Urinary bladder (tissue), 4 donors: ENCODE measurements around the gene DPP10. TPM values are rescaled to one million over a fixed set of nuclear protein-coding genes. Genes with fewer than 3 reads are reported as not detected.

ENCODE experiments used
- DNase-seq: peaks from one replicate; pipeline ENCODE4 v3.0.0-alpha.2; 2015; ENCODE audit errors: extremely low spot score
- H3K27ac ChIP-seq: one replicate; pipeline ENCODE4 v1.5.1; 2013; ENCODE audit warnings: low read depth, mild to moderate bottlenecking, moderate library complexity
- H3K36me3 ChIP-seq: one replicate; pipeline ENCODE4 v1.6.1; 2013; ENCODE audit warnings: mild to moderate bottlenecking, moderate library complexity; ENCODE audit not compliant: insufficient read depth
- H3K4me1 ChIP-seq: one replicate; pipeline ENCODE4 v1.6.1; 2013; ENCODE audit warnings: mild to moderate bottlenecking, moderate library complexity; ENCODE audit not compliant: insufficient read depth
- H3K4me3 ChIP-seq: one replicate; pipeline ENCODE4 v1.5.1; 2013; ENCODE audit warnings: low read depth, low read length
- WGBS: extraction: QIAGEN DNeasy Blood & Tissue Kit; methylation state at CpG from one replicate; pipeline ENCODE4 v1.1.7; 2013; 5-methylcytosine and 5-hydroxymethylcytosine counted together
- polyA plus RNA-seq: library from polyadenylated mRNA; stranded (reverse); fragments of 200-250 nt; gene quantifications from one replicate; pipeline ENCODE4 v1.2.3, GENCODE V29; 2013
- total RNA-seq: library from RNA; depleted of rRNA; stranded (reverse); fragments of >200 nt; gene quantifications from one replicate; pipeline ENCODE4 v1.2.3, GENCODE V29; 2014
- donor health status: healthy with polysubstance abuse.
- donor health status: healthy.

DPP10 gene
- total and polyA plus RNA-seq, 2 donors, result 0.32 to 12.4 TPM

- DNase-seq, result no peak
- WGBS, result 46% methylated on average over 5 of the region's 5 CpGs
- no peak overlapping the region for H3K27ac ChIP-seq
- no peaks in the 10 kb centered on the region for H3K4me1 ChIP-seq
- H3K36me3 ChIP-seq, result no peaks in the 10 kb centered on the region
- H3K4me3 ChIP-seq, result no peak overlapping the region
Measured at GRCh38 chr2:115574667-115575066, 1132.2 kb downstream of the DPP10 start.

GRCh38 chr2:115580784-115581183 is 1138.3 kb downstream of the DPP10 start:
- H3K36me3 ChIP-seq, result no peaks in the 10 kb centered on the region
- 94% methylated on average over 5 of the region's 5 CpGs for WGBS
- H3K4me3 ChIP-seq, result no peak overlapping the region
- H3K4me1 ChIP-seq, result no peaks in the 10 kb centered on the region
- H3K27ac ChIP-seq, result no peak overlapping the region
- no peak for DNase-seq

GRCh38 chr2:115584507-115584906 is 1142.1 kb downstream of the DPP10 start:
- H3K4me3 ChIP-seq, result no peak overlapping the region
- H3K27ac ChIP-seq, result no peak overlapping the region
- no peaks in the 10 kb centered on the region for H3K4me1 ChIP-seq
- H3K36me3 ChIP-seq, result no peaks in the 10 kb centered on the region
- no peak for DNase-seq
- WGBS, result 94% methylated on average over 2 of the region's 2 CpGs

GRCh38 chr2:115596659-115597375 is 1154.4 kb downstream of the DPP10 start:
- no peaks in the 10 kb centered on the region for H3K36me3 ChIP-seq
- no peaks in the 10 kb centered on the region for H3K4me1 ChIP-seq
- H3K4me3 ChIP-seq, result no peak overlapping the region
- no peak overlapping the region for H3K27ac ChIP-seq
- no peak for DNase-seq
- 30% methylated on average over 3 of the region's 3 CpGs for WGBS

GRCh38 chr2:115603285-115603684 is 1160.8 kb downstream of the DPP10 start:
- 70% methylated on average over 7 of the region's 7 CpGs for WGBS
- no peaks in the 10 kb centered on the region for H3K36me3 ChIP-seq
- H3K4me1 ChIP-seq, result no peaks in the 10 kb centered on the region

GRCh38 chr2:115606350-115606749 is 1163.9 kb downstream of the DPP10 start:
- Histone ChIP-seq H3K4me3 (no peak overlapping the region), H3K36me3 (no peaks in the 10 kb centered on the region), H3K27ac (no peak overlapping the region), H3K4me1 (no peaks in the 10 kb centered on the region)
- 63% methylated on average over 1 of the region's 1 CpG for WGBS
- DNase-seq, result no peak

More at GRCh38 chr2:115603285-115603684, 1160.8 kb downstream of the DPP10 start:
- Histone ChIP-seq H3K4me3 (no peak overlapping the region), H3K27ac (no peak overlapping the region)
- no peak for DNase-seq

GRCh38 chr2:115609978-115610377 is 1167.5 kb downstream of the DPP10 start:
- Histone ChIP-seq H3K4me3 (no peak overlapping the region), H3K36me3 (no peaks in the 10 kb centered on the region), H3K4me1 (no peaks in the 10 kb centered on the region), H3K27ac (no peak overlapping the region)
- 66% methylated on average over 2 of the region's 2 CpGs for WGBS
- DNase-seq, result no peak

GRCh38 chr2:115610888-115611287 is 1168.4 kb downstream of the DPP10 start:
- WGBS, result 89% methylated on average over 3 of the region's 3 CpGs
- Histone ChIP-seq H3K27ac (no peak overlapping the region), H3K36me3 (no peaks in the 10 kb centered on the region), H3K4me1 (no peaks in the 10 kb centered on the region), H3K4me3 (no peak overlapping the region)
- no peak for DNase-seq

GRCh38 chr2:115624332-115624731 is 1181.9 kb downstream of the DPP10 start:
- 43% methylated on average over 4 of the region's 4 CpGs for WGBS

GRCh38 chr2:115634578-115634977 is 1192.1 kb downstream of the DPP10 start:
- Histone ChIP-seq H3K36me3 (no peaks in the 10 kb centered on the region), H3K27ac (no peak overlapping the region), H3K4me1 (no peaks in the 10 kb centered on the region), H3K4me3 (no peak overlapping the region)
- no peak for DNase-seq
- 92% methylated on average over 3 of the region's 3 CpGs for WGBS

More at GRCh38 chr2:115624332-115624731, 1181.9 kb downstream of the DPP10 start:
- Histone ChIP-seq H3K27ac (no peak overlapping the region), H3K4me1 (no peaks in the 10 kb centered on the region), H3K4me3 (no peak overlapping the region), H3K36me3 (no peaks in the 10 kb centered on the region)
- no peak for DNase-seq

GRCh38 chr2:115635430-115635829 is 1193.0 kb downstream of the DPP10 start:
- DNase-seq, result no peak
- WGBS, result 85% methylated on average over 2 of the region's 2 CpGs
- Histone ChIP-seq H3K27ac (no peak overlapping the region), H3K4me1 (no peaks in the 10 kb centered on the region), H3K36me3 (no peaks in the 10 kb centered on the region), H3K4me3 (no peak overlapping the region)

- no peaks in the 10 kb centered on the region for H3K4me1 ChIP-seq
Measured at GRCh38 chr2:115649731-115650130, 1207.3 kb downstream of the DPP10 start.

GRCh38 chr2:115650827-115651226 is 1208.4 kb downstream of the DPP10 start:
- DNase-seq, result no peak
- H3K4me3 ChIP-seq, result no peak overlapping the region
- H3K4me1 ChIP-seq, result no peaks in the 10 kb centered on the region
- WGBS, result 77% methylated on average over 2 of the region's 2 CpGs
- H3K36me3 ChIP-seq, result no peaks in the 10 kb centered on the region
- no peak overlapping the region for H3K27ac ChIP-seq

More at GRCh38 chr2:115649731-115650130, 1207.3 kb downstream of the DPP10 start:
- Histone ChIP-seq H3K27ac (no peak overlapping the region), H3K4me3 (no peak overlapping the region), H3K36me3 (no peaks in the 10 kb centered on the region)
- no peak for DNase-seq

GRCh38 chr2:115652652-115653051 is 1210.2 kb downstream of the DPP10 start:
- no peak for DNase-seq
- H3K4me1 ChIP-seq, result no peaks in the 10 kb centered on the region
- H3K36me3 ChIP-seq, result no peaks in the 10 kb centered on the region
- 82% methylated on average over 4 of the region's 4 CpGs for WGBS
- H3K27ac ChIP-seq, result no peak overlapping the region
- H3K4me3 ChIP-seq, result no peak overlapping the region

GRCh38 chr2:115654362-115654761 is 1211.9 kb downstream of the DPP10 start:
- Histone ChIP-seq H3K4me3 (no peak overlapping the region), H3K27ac (no peak overlapping the region), H3K4me1 (no peaks in the 10 kb centered on the region), H3K36me3 (no peaks in the 10 kb centered on the region)
- DNase-seq, result no peak
